PC-9 (cell line): ENCODE data around the gene SLC24A1. TPM values are rescaled to one million over a fixed set of nuclear protein-coding genes. Genes with fewer than 3 reads are reported as not detected.
A peak's percentile ranks its signal among the peaks of the same experiment; 100 is the strongest.

Source experiments
- Bru-seq: library from RNA; stranded (reverse); fragments of 400-500 nt; gene quantifications from one replicate; lab custom pipeline; 2021; lab: Mats Ljungman, UMichigan
- BruChase-seq, 2 experiments: library from RNA; stranded (reverse); fragments of 400-500 nt; gene quantifications; one replicate each; lab custom pipeline; 2021; lab: Mats Ljungman, UMichigan
- BruUV-seq: library from RNA; stranded (reverse); fragments of 400-500 nt; replicated peaks from 2 replicates; lab custom pipeline; 2021; lab: Mats Ljungman, UMichigan
- CTCF ChIA-PET: fragments of 300-600 bp; sonication (Branson Sonifier 250); formaldehyde crosslinking; loops from one replicate; lab custom pipeline; 2022; ENCODE audit warnings: antibody characterized with exemption; lab: Charles Lee
- POLR2A ChIA-PET: fragments of 300-600 bp; sonication (Branson Sonifier 250); formaldehyde crosslinking; loops from one replicate; lab custom pipeline; 2022; ENCODE audit warnings: antibody characterized with exemption; ENCODE audit not compliant: unreplicated experiment; lab: Charles Lee
- DNase-seq, 2 experiments: peaks; one replicate each; pipeline versions ENCODE4 v3.0.0 to v3.0.0-alpha.2; 2015 to 2022; ENCODE audit warnings: mixed read lengths in 1 of 2
- H2AFZ ChIP-seq: fragments of 200-600 bp; sonication (generic); 2 replicates; pipeline ENCODE4 v1.8.1; 2017; ENCODE audit warnings: antibody characterized with exemption
- H3F3A ChIP-seq: fragments of 200-600 bp; sonication (generic); 2 replicates; pipeline ENCODE4 v1.8.1; 2017; ENCODE audit warnings: antibody characterized with exemption, mild to moderate bottlenecking, low read depth; ENCODE audit not compliant: insufficient read depth
- H3K27ac ChIP-seq: fragments of 200-600 bp; sonication (generic); 2 replicates; pipeline ENCODE4 v1.6.1; 2016; ENCODE audit warnings: mixed run types
- H3K27me3 ChIP-seq: fragments of 200-600 bp; sonication (generic); 2 replicates; pipeline ENCODE4 v1.6.1; 2016; ENCODE audit warnings: low read depth, mixed run types; ENCODE audit not compliant: insufficient read depth
- H3K36me3 ChIP-seq: fragments of 200-600 bp; sonication (generic); 2 replicates; pipeline ENCODE4 v1.6.1; 2016; ENCODE audit warnings: low read depth, mixed run types
- H3K4me1 ChIP-seq: fragments of 200-600 bp; sonication (generic); replicated peaks from 2 replicates; pipeline ENCODE4 v1.6.1; 2016; ENCODE audit warnings: mixed run types; ENCODE audit not compliant: insufficient read depth
- H3K4me2 ChIP-seq: fragments of 200-600 bp; sonication (generic); 2 replicates; pipeline ENCODE4 v1.6.1; 2017; ENCODE audit warnings: mixed run types
- H3K4me3 ChIP-seq: fragments of 200-600 bp; sonication (generic); 2 replicates; pipeline ENCODE4 v1.6.1; 2016; ENCODE audit warnings: mixed run types
- H3K79me2 ChIP-seq: fragments of 200-600 bp; sonication (generic); 2 replicates; pipeline ENCODE4 v1.6.1; 2017; ENCODE audit warnings: low read depth, mixed run types
- H3K9me2 ChIP-seq: fragments of 200-600 bp; sonication (generic); 2 replicates; pipeline ENCODE4 v1.8.1; 2017; ENCODE audit warnings: mild to moderate bottlenecking; ENCODE audit not compliant: insufficient read depth
- H3K9me3 ChIP-seq: fragments of 200-600 bp; sonication (generic); 2 replicates; pipeline ENCODE4 v1.8.1; 2016; ENCODE audit warnings: low read depth; ENCODE audit not compliant: insufficient read depth
- H4K20me1 ChIP-seq: fragments of 200-600 bp; sonication (generic); 2 replicates; pipeline ENCODE4 v1.8.1; 2017; ENCODE audit not compliant: insufficient read depth
- EZH2 ChIP-seq: fragments of 200-600 bp; sonication (generic); IDR thresholded peaks from 2 replicates; pipeline ENCODE4 v1.8.0; 2017; ENCODE audit warnings: antibody characterized with exemption, low read depth
- intact Hi-C: fragments of 100-400 bp; cut with micrococcal nuclease; formaldehyde crosslinking; loops from one replicate; pipeline ENCODE4 v1.10.0; 2022; ENCODE audit not compliant: unreplicated experiment
- long read RNA-seq: library from polyadenylated mRNA; stranded (forward); transcript quantifications from one replicate; pipeline ENCODE4 v2.0.0, GENCODE V29; 2022
- total RNA-seq: library from RNA; stranded (reverse); gene quantifications from 2 replicates; pipeline ENCODE4 v1.2.3, GENCODE V29; 2021
- TF ChIP-seq, protein P1 (sequence below): fragments of 200-600 bp; sonication (generic); conservative IDR thresholded peaks from 2 replicates; pipeline ENCODE4 v1.6.1; 2017; ENCODE audit warnings: mixed run types, antibody characterized with exemption, mild to moderate bottlenecking, moderate library complexity

SLC24A1 gene
- 22.5 and 32.4 TPM in 2 replicates for total RNA-seq
- percentile 56 among the genes with signal in this experiment for Bru-seq, nascent RNA
- BruChase-seq, experiment 1, labeled RNA remaining after a 2-hour chase: percentile 62 among the genes with signal in this experiment
- percentile 60 among the genes with signal in this experiment for BruChase-seq, experiment 2, labeled RNA remaining after a 6-hour chase
- long read RNA-seq, partial matches to known transcripts: 0 of 4 reads
- long read RNA-seq, other reads (novel, unspliced or antisense): 4 of 4 reads

GRCh38 chr15:65621638-65622037 is at the start of gene SLC24A1:
Gene SLC24A1, plus strand, starts transcription at chr15:65621938. Its CDS starts 2,143 bp downstream, at chr15:65624081.
- ChIA-PET POLR2A (no interaction called here), CTCF (no interaction called here)

DNA sequence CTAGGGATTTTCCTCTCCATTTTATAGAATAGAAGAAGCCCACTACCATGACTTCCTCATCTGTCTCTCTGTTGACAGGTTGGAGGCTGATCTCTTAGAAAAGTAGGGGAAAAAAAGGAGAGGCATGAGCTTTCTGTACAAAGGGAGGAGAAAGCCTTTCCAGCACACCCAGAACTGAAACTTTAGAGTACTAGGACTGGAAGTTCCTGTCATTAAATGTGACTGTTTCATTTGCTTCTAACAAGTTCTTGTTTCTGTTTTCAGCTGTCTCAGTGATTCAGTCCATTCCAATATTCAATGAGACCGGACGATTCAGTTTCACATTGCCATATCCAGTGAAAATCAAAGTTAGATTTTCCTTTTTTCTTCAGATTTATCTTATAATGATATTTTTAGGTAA is 49.8 kb upstream of the SLC24A1 start:
- no peak overlapping the region for H3K4me2 ChIP-seq
- H3K27ac ChIP-seq: no peak overlapping the region
- H3F3A ChIP-seq: peaks cover 7% of the 10 kb centered on the region; the same call in 1 of the 2 replicates
- CTCF ChIA-PET: no interaction called here
- 0 out of 2 replicates have a peak, but pooled peaks cover 5% of the 10 kb centered on the region for H3K36me3 ChIP-seq
- intact Hi-C loops: loop anchor here (10.0 kb wide), 1 partner anchor 67 kb away; no protein-coding TSS in a partner anchor
- H3K9me2 ChIP-seq: no peaks in the 10 kb centered on the region
- no peak overlapping the region for H2AFZ ChIP-seq
- no peak overlapping the region for H3K4me3 ChIP-seq
- POLR2A ChIA-PET: no interaction called here
- H3K9me3 ChIP-seq: no peaks in the 10 kb centered on the region
- no peak for DNase-seq
- no peaks in the 10 kb centered on the region for H3K4me1 ChIP-seq
- no peaks in the 10 kb centered on the region for H3K27me3 ChIP-seq
- H4K20me1 ChIP-seq: no peaks in the 10 kb centered on the region
- TF ChIP-seq, protein P1, sequence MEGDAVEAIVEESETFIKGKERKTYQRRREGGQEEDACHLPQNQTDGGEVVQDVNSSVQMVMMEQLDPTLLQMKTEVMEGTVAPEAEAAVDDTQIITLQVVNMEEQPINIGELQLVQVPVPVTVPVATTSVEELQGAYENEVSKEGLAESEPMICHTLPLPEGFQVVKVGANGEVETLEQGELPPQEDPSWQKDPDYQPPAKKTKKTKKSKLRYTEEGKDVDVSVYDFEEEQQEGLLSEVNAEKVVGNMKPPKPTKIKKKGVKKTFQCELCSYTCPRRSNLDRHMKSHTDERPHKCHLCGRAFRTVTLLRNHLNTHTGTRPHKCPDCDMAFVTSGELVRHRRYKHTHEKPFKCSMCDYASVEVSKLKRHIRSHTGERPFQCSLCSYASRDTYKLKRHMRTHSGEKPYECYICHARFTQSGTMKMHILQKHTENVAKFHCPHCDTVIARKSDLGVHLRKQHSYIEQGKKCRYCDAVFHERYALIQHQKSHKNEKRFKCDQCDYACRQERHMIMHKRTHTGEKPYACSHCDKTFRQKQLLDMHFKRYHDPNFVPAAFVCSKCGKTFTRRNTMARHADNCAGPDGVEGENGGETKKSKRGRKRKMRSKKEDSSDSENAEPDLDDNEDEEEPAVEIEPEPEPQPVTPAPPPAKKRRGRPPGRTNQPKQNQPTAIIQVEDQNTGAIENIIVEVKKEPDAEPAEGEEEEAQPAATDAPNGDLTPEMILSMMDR: no peak
- TF ChIP-seq EZH2: no peak
- BruUV-seq: no TSS peak
- no peaks in the 10 kb centered on the region for H3K79me2 ChIP-seq

More at GRCh38 chr15:65621638-65622037, at the start of gene SLC24A1:
- Histone ChIP-seq H3K27ac (no peak within 1 kb of the TSS), H3K4me3 (no peak within 1 kb of the TSS), H3K4me2 (no peak within 1 kb of the TSS), H3K4me1 (no peaks in the 10 kb centered on the region), H3K27me3 (no peaks in the 10 kb centered on the region), H2AFZ (no peak within 1 kb of the TSS), H3K9me2 (no peaks in the 10 kb centered on the region), H3K9me3 (no peaks in the 10 kb centered on the region), H4K20me1 (no peaks in the 10 kb centered on the region), H3F3A (no peaks in the 10 kb centered on the region), H3K36me3 (no peaks in the 10 kb centered on the region), H3K79me2 (no peaks in the 10 kb centered on the region)
- no peak for TF ChIP-seq EZH2
- TF ChIP-seq, protein P1: no peak
- no peak for DNase-seq
- no TSS peak for BruUV-seq
- intact Hi-C loops: no loop called here

DNA sequence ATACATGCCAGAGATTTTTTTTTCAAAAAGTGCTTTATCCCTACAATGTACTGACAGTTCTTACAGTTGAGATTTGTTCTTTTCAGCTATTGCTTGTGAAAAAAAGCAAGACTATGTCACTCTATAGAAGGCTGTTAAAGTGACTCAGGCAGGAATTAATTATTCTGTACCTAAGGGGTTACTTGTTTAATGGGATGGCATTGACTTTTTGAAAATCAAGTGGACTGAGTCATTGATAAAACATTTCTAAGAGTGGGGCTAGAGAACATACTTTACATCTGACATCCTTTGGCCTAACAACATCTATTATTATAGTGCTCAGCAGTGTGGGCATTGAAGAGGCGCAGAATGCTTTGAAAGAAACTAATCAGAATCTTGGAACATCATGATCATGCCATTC is 45.1 kb upstream of the SLC24A1 start:
- Histone ChIP-seq H3K27me3 (no peaks in the 10 kb centered on the region), H3K4me1 (no peaks in the 10 kb centered on the region), H3K4me2 (no peak overlapping the region), H4K20me1 (no peaks in the 10 kb centered on the region), H3F3A (peaks cover 17% of the 10 kb centered on the region; the same call in 1 of the 2 replicates), H3K9me2 (no peaks in the 10 kb centered on the region), H2AFZ (no peak overlapping the region), H3K9me3 (no peaks in the 10 kb centered on the region), H3K79me2 (no peaks in the 10 kb centered on the region), H3K36me3 (peaks cover 3% of the 10 kb centered on the region; the same call in 1 of the 2 replicates), H3K4me3 (no peak overlapping the region), H3K27ac (no peak overlapping the region)
- POLR2A ChIA-PET: no interaction called here
- no TSS peak for BruUV-seq
- intact Hi-C loops: loop anchor here (10.0 kb wide), 1 partner anchor 72 kb away; no protein-coding TSS in a partner anchor
- CTCF ChIA-PET: no interaction called here
- TF ChIP-seq, protein P1: no peak
- TF ChIP-seq EZH2: no peak
- no peak for DNase-seq
